AG09309 (cell line): ENCODE data around the gene ARHGAP40.

ENCODE experiments used
- DNase-seq: peaks from one replicate; pipeline ENCODE4 v3.0.0-alpha.2; 2010; ENCODE audit warnings: low read depth
- H3K4me3 ChIP-seq: 2 replicates; pipeline ENCODE4 v1.5.1; 2011; ENCODE audit warnings: mild to moderate bottlenecking, low read depth, low read length, moderate library complexity; ENCODE audit not compliant: control insufficient read depth
- TF ChIP-seq, protein P1 (sequence below): IDR thresholded peaks from 2 replicates; pipeline ENCODE4 v1.5.1; 2011; ENCODE audit warnings: mild to moderate bottlenecking, low read depth, low read length, inconsistent platforms; ENCODE audit not compliant: insufficient read depth, control insufficient read depth; ENCODE audit errors: missing control alignments

ARHGAP40 gene

GRCh38 chr20:38563802-38564431, 37.7 kb upstream of the ARHGAP40 start:
- TF ChIP-seq, protein P1, sequence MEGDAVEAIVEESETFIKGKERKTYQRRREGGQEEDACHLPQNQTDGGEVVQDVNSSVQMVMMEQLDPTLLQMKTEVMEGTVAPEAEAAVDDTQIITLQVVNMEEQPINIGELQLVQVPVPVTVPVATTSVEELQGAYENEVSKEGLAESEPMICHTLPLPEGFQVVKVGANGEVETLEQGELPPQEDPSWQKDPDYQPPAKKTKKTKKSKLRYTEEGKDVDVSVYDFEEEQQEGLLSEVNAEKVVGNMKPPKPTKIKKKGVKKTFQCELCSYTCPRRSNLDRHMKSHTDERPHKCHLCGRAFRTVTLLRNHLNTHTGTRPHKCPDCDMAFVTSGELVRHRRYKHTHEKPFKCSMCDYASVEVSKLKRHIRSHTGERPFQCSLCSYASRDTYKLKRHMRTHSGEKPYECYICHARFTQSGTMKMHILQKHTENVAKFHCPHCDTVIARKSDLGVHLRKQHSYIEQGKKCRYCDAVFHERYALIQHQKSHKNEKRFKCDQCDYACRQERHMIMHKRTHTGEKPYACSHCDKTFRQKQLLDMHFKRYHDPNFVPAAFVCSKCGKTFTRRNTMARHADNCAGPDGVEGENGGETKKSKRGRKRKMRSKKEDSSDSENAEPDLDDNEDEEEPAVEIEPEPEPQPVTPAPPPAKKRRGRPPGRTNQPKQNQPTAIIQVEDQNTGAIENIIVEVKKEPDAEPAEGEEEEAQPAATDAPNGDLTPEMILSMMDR: no peak
- no peak for DNase-seq
- no peak overlapping the region for H3K4me3 ChIP-seq

- H3K4me3 ChIP-seq: no peak overlapping the region
- no peak for DNase-seq
- TF ChIP-seq, protein P1: no peak
Measured at GRCh38 chr20:38564680-38565079, 36.9 kb upstream of the ARHGAP40 start.

- TF ChIP-seq, protein P1: no peak
- H3K4me3 ChIP-seq: no peak overlapping the region
- no peak for DNase-seq
Measured at GRCh38 chr20:38566036-38566598, 35.5 kb upstream of the ARHGAP40 start.

DNA sequence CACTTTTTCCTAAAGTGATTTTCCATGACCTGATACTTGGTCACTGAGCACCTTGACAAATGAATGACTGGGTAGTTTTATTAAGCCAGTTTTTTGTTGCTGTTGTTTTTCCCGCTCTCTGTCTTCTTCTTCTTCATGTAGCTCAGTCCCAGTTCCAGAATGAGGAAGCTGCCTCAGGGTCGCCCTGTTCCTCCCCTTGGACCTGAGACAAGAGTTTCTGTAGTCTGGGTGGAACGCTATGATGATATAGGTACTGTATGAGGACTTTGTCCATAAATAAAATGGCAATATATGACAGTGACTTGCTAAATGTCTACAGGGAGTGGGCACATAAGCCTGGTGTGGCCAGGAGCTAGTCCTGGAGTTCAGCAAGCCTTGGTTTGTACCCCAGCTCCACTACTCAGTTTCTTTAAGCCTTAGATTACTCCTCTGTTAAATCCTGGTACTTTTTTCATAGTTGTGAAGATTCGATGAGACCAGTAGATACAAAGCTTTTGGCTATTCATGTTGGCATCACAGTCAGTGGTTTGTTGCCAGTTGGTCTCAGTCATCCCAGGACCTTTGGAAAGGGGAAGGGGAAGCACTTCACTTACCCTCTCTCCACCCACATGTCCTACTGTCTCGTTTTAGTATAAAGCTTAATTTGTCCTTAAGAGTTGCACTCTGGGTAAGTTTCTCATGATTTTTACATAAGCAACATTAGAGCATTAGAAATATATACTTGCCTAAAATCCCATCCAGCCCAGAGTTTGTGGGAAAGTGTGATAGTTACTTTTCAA, 31.7 kb upstream of the ARHGAP40 start:
- DNase-seq: no peak
- TF ChIP-seq, protein P1: no peak
- H3K4me3 ChIP-seq: no peak overlapping the region

DNA sequence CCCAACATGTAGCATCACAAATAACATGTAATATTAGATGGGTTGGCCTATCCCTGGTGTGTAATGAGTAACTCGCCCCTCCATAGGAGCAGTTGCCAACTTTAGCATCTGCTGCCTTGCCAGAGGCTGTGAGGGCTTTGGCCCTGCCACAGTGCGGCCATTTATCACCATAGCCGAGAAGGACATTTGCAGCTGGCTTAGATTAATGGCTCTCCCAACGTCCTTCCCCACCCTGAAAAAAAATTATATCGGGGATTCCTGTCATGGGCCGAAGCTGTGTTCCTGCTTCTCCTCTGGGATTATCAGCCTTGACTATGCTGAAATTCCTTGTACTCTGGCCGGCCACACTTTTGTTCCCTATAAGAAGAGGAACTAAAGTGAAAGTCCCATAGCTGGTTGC, 28.2 kb upstream of the ARHGAP40 start:
- TF ChIP-seq, protein P1: no peak
- DNase-seq: no peak
- H3K4me3 ChIP-seq: no peak overlapping the region

GRCh38 chr20:38579219-38579910, 22.2 kb upstream of the ARHGAP40 start:
- DNase-seq: no peak
- TF ChIP-seq, protein P1: no peak
- H3K4me3 ChIP-seq: no peak overlapping the region
